Measurements from ENCODE around the gene KTN1.

- TF ChIP-seq EZH2 (IDR thresholded peaks at IDR 0.05; ENCODE audit: insufficient read depth, poor library complexity, severe bottlenecking) (no peak), EZH2phosphoT487 (IDR thresholded peaks at IDR 0.05; ENCODE audit: insufficient read depth, low read depth) (no peak)
These were observed 137.6 kb downstream of the KTN1 start for GRCh38 chr14:55717621-55718020.

Measured in GM23248 (cell line).